GM18499 (cell line): Measurements from ENCODE around the gene NNAT.
"Not testable (repeated sequence)": the region's sequence is repeated elsewhere in the genome, so short reads cannot be mapped to it uniquely, and the experiment has no call there.

Source experiments
- ATAC-seq: cut with Tn5 transposase; IDR thresholded peaks from one replicate; pipeline ENCODE4 v1.9.1; 2021; ENCODE audit warnings: moderate number of reproducible peaks; ENCODE audit not compliant: insufficient read depth, unreplicated experiment

The NNAT gene

DNA sequence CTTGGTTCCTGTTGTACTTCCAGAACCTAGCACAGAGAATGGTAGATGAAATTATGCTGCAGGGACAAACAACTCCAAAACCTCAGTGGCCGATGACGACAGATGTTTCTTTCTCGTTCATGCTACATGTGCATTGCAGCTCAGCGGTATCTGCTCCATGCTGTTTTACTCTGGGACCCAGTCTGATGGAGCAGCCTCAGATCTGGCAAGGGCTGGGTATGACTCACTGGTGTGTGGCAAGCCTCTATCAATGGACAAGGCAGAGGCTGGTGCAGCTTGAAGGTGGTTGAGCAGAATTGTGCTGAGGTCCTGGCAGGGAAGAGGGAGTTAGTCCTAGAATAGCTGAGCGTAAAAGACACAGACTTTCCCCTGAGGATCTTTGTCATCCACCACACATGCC lies 17.0 kb downstream of the NNAT start:
- no peak for ATAC-seq

DNA sequence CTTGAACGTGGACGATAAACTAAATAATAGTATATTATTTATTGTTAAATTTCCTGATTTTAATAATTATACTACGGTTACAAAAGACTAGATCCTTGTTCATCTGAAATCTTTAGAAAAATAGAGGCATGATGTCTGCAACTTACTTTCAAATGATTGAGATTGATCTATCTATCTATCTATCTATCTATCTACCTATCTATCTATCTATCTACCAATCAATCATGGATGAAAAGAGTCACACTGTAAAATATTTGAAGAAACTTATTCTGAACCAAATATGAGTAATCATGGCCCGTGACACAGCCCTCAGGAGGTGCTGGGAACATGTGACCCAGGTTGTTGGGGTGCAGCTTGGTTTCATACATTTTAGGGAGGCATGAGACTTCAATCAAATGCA lies 18.4 kb downstream of the NNAT start:
- ATAC-seq = no peak

DNA sequence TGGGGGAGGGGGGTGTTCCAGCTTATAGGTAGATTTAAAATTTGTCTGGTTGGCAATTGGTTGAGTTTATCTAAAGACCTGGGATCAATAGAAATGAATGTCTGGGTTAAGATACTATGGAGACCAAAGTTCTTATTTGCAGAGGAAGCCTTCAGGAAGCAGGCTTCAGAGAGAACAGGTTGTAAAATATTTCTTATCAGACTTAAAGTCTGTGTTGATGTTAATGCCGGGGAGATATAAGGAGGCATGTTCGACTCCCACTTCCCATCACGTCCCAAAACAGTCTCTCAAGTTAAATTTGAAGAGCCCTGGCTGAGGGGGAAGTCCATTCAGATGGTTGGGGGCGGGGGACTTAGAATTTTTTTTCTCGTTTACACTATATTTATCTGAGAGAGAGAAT lies 19.0 kb downstream of the NNAT start:
- ATAC-seq = no peak

GRCh38 chr20:37540838-37541237 lies 19.8 kb downstream of the NNAT start:
- ATAC-seq = not testable (repeated sequence)

DNA sequence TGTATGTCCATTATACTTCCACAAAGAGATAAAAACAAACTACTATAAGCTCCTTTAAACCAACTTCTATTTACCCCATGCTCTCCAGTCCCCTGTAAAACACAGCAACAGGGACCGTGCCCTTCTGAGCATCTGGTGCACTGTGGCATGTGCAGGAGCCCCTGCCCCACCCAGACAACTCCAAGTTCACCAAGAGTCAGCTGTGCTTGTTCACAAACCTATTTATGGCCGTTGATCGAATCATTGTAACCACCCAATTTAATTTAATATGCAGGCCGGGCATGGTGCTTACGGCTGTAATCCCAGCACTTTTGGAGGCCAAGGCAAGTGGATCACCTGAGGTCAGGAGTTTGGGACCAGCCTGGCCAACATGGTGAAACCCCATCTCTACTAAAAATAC lies 20.3 kb downstream of the NNAT start:
- no peak for ATAC-seq

DNA sequence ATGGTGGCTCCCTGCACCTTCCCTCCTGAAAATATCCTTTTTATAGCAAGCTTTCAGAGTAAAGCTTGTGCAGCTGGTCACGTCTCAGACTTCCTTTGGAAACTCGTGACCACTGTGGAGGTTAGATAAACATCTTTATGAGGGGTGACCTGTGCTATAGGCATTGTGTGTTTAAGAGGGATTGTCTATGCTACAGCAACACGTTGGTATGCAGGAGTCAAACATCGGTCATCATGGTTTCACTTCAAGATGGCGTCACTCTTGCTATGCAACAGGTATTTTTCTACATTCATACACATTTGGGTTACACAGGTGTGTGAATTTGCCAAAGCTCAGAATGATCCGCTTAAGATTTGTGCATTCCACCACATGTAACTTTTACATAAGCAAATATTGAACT lies 21.2 kb downstream of the NNAT start:
- no peak for ATAC-seq

DNA sequence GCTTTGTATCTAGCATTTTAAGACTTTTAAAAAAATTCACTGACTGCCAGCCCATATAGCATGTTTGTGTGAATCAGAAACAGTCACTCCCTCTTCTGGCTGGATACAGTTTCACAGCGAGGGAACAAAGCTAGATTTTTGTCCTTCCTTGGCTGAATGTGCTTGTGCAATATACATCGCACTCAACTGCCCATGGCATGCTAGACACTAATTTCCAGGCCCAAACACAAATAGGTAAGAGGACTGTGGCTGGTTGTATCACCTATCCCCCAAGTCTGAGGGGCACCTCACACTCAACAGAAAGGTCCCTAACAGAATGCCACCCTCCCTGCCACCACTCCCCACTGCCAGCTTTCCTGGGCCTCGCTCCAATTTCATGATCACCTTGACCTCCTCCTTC lies 22.8 kb downstream of the NNAT start:
- no peak for ATAC-seq

DNA sequence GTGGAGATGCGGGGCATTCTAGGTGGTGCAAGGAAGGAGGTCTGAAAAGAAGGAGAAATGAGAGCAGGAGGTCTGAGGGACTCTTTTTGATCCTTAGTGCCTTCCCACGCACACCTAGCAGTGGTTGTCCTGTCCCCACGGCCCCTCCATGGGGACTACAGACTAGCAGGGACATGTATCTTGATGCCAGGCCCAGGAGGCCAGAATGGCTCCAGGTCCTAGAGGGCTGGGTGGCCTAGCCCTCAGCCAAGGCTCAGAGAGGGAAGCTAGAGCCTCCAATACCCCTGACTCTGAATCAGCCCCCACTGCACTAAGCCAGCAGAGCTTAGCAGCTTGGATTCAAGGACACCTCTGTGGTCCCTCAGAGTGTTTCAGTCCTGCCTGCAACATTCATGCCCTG lies 23.3 kb downstream of the NNAT start:
- ATAC-seq = no peak

DNA sequence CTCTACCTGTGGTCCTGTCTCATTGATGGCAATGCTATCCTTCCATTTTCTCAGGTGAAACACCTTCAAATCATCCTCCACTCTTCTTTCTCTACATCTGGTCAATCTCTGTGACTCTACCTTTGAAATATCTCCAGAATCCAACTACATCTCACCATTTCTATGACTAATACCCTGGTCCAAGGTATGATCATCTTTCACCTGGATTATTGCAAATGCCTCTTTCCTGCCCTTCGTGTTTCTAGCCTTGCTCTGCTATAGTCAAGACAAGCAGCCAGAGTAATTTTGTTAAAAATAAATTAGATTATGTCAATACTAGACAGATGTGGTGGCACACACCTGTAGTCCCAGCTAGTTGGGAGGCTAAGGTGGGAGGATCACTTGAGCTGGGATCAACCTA lies 24.5 kb downstream of the NNAT start:
- ATAC-seq = no peak

GRCh38 chr20:37547912-37548311 lies 26.9 kb downstream of the NNAT start:
- ATAC-seq = no peak

DNA sequence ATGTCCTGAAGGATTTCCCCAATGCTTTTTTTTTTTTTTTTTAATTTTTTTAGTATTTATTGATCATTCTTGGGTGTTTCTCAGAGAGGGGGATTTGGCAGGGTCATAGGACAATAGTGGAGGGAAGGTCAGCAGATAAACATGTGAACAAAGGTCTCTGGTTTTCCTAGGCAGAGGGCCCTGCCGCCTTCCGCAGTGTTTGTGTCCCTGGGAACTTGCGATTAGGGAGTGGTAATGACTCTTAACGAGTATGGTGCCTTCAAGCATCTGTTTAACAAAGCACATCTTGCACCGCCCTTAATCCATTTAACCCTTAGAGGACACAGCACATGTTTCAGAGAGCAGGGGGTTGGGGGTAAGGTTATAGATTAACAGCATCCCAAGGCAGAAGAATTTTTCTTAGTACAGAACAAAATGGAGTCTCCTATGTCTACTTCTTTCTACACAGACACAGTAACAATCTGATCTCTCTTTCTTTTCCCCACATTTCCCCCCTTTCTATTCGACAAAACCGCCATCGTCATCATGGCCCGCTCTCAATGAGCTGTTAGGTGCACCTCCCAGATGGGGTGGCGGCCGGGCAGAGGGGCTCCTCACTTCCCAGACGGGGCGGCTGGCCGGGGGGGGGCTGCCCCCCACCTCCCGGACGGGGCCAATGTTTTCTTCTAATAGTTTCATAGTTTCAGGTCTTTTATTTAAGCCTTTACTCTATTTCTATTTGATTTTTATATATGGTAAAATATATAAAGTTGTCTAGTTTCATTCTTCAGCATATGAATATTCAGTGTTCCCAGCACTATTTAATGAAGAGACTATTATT lies 29.3 kb downstream of the NNAT start:
- not testable (repeated sequence) for ATAC-seq

DNA sequence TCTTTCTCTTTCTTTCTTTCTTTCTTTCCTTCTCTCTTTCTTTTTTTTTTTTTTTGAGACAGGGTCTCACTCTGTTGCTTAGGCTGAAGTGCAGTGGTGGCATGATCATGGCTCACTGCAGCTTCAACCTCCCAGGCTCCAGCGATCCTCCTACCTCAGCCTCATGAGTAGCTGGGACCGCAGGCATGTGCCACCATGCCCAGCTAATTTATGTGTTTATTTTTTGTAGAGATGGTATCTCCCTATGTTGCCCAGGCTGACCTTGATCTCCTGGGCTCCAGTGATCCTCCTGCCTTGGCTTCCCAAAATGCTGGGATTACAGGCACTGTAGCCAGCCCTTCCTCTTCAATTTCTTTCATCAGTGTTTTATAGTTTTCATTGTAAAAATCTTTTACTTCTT lies 30.6 kb downstream of the NNAT start:
- ATAC-seq = not testable (repeated sequence)

GRCh38 chr20:37552415-37552814 lies 31.4 kb downstream of the NNAT start:
- no peak for ATAC-seq

- not testable (repeated sequence) for ATAC-seq
Observed at GRCh38 chr20:37554721-37555298, 33.8 kb downstream of the NNAT start.

GRCh38 chr20:37556538-37556937 lies 35.5 kb downstream of the NNAT start:
- no peak for ATAC-seq

- ATAC-seq = no peak
Observed at GRCh38 chr20:37558306-37558705, 37.3 kb downstream of the NNAT start.

DNA sequence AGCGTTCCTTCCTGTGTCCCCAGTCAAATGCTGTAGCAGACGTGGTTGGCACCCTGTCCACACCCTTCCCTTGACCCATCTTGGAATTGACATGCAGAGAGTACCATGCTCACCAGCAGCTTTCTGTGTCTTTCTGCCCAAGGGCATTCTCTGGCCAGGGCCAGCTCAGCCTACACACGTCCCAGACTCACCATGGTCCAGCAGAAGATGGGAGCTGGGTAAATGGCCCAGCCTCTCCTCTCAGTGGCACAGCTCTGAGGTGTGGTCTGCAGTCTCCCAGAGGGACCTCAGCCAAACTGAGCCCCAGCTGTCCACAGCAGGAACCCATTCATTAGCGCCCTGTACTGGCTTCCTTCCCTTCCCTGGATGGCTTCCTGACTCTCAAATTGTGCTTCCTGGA lies 37.7 kb downstream of the NNAT start:
- ATAC-seq = no peak

- ATAC-seq = no peak
Observed at GRCh38 chr20:37559312-37560027, 38.4 kb downstream of the NNAT start.

- no peak for ATAC-seq
Observed at GRCh38 chr20:37560629-37561028, 39.6 kb downstream of the NNAT start.

GRCh38 chr20:37562695-37563480 lies 41.8 kb downstream of the NNAT start:
- ATAC-seq = no peak

- no peak for ATAC-seq
Observed at GRCh38 chr20:37564016-37564387, 43.0 kb downstream of the NNAT start.
